GM18907 (cell line): ENCODE measurements around the gene CTTN.
A peak's percentile ranks its signal among the peaks of the same experiment; 100 is the strongest.

Experiments used
- ATAC-seq: cut with Tn5 transposase; IDR thresholded peaks from one replicate; pipeline ENCODE4 v1.9.1; 2021; ENCODE audit warnings: mild to moderate bottlenecking, moderate library complexity; ENCODE audit not compliant: unreplicated experiment

Gene CTTN

DNA sequence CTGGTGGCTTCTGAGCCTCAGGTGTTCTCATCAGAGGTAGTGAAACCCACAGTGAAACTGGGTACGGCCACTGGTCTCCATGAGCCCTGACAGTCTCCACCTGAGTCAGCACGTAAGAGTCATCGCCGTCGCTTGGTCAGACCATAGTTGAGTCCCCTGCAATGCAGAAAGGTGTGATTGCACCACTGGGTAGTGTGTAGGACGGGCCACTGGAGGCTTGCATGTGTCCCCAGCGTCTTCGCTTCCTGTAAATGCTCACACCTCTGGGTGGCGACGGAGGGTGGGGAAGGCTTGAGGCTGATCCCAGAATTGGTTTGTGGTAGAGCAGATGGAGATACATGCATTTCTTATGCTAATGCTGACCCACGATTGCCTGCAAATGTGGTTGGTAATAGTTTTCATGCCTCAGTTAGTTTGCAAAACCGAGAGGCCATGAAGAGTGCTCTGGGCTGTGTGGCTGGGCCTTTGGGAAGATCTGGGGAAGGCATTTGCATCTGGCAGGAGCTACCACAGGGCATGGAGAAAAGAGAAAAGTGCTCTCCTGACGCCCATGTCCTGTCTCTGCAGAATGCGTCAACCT, 26.5 kb downstream of the CTTN start:
- no peak for ATAC-seq

DNA sequence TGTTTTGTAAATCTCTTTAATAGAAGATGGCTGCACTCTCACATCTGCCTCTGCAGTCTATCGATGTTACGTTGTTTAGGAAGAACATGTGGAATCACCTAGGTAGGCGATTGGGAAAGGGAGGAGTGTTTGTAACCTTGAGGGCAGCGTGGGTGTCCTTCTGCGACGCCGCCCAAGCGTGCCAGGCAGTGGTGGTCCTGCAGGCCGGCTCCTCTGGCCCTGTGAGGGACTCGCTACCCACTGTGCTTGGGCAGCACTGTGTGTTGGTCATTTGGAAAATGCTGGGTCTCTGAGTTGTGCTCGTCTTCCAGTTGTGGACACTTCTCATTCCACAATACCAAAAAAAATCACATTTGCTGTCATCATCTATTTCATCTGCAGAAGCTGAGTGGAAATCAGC, 29.1 kb downstream of the CTTN start:
- no peak for ATAC-seq

DNA sequence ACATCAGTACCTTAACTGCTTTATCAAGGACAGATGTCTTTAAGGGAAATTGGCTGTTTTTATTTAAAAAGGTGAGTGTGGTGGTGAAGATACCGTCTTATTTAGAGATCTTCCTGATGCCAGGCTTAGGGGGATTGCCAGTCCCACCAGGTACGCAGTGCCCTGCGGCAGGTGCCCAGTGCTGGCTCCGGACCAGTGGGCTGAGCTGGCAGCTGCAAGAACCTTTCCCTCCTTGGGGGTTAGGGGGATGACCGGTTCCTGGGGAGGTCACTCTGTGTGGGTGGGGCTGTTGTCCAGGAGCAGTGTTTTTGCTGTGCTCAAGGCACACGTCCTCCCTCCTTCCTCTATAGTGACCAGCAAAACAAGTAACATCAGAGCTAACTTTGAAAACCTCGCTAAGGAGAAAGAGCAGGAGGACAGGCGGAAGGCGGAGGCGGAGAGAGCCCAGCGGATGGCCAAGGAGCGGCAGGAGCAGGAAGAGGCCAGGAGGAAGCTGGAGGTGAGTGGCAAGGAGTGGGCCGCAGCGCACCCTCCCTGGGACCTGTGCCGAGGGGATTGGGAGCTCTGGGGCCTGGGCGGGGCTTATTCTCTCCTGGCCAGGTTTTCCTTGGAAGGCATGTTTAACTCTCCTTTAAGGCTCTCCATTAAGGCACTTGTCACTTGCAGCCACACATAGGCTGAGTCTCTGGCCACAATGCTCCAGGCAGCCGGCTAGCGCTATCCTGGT, 30.5 kb downstream of the CTTN start:
- ATAC-seq, result no peak

DNA sequence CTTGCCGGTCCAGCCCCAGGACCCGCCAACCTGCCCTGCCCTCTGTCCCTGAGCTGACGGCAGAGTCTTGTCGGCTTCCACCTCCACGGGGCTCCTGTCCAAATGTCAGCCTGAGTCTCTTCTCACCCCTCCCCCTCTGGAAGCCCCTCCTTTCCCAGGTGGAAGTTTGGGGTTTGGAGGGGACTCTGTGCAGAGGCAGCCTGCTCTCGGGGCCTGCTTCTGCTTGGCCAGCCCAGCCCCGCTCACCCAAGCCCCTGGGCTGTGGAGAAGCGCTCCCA, 31.0 kb downstream of the CTTN start:
- ATAC-seq, result no peak

DNA sequence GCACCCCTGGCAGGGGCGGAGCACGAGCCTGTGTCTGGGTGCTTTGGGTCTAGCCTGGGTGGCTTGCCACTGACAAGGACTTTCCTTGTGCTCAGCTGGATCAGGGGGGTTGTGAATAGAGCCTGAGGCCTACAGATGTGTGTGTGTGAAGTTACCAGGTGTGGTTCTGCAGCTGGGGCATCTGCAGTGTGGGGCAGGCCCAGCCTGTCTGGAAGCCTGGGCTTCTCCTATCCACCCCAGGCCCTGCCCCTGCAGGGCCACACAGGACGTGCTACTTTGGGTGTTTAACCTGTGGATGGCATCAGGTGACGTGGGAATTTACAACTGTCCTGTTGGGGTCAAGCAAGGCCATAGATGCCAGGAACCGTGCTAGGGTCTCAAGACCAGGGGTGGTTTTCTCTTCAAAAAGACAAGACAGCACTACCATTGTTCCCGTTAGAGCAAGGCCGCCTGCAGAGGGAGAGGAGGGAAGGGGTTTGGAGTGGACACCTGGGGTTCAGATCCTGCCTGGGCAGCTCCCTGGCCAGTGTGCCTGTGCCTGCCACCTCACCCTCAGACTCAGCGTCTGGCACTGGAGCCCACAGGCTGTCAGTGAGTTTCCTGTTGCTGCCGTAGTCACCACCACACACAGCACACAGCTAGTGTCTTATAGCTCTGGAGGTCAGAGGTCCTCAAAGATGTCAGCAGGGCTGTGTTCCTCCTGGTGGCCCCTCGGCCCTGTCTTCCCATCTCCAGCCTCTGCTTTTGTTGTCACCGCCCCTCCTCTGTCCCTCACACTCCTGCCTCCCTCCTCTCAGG, 31.6 kb downstream of the CTTN start:
- ATAC-seq, result no peak

DNA sequence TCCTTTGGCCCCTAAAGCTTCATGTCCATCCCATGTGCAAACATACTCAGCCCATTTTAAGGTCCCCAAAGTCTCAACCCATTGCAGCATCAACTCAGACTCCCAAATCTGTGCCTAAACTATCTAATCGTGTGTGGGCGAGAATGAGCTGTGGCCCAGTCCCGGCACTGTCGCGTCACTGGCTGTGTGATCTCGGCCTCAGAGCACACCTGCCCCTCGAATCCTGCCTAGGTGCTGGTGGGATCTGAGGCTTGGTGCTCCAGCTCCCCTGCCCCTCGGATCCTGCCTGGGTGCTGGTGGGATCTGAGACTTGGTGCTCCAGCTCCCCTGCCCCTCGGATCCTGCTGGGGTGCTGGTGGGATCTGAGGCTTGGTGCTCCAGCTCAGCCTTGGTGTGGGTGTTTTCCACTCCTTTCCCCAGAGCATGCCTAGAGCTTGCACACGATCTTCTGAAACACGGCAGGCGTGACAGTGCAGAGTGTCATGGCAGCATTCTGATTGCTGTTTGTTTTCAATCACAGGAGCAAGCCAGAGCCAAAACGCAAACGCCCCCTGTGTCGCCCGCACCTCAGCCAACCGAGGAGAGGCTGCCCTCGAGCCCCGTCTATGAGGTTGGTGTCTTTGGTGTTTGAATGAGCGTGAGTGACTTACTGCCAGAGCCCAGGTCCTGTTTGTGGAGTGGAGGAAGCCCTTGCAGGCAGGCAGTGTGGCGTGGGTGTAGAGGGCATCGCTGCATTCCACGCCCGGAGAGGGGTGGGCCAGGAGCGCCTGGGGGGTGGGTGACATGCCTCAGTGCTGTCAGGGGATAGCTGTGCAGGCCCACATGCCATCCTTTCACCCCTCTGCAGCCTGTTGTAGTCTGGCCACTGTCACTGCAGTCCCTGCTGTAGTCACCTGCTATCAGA, 32.6 kb downstream of the CTTN start:
- no peak for ATAC-seq

DNA sequence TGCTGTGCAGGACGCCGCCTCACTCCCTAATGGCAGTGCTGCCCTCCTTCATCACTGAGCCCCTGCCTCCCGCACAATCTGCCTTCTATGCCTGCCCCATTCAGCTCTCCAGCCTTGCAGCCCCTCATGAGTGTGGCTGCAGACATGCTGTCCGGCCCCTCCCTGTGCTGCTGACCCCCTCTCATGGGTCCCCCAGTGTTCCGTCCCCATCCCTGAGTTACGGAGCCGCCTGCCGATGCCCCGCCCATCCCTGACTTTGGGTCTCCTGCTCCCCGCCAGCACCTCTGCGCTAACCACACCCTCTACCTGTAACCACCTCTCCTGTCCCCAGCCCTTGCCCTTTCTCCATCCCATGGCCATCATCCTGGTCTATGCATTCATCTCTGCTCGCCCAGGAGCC, 33.3 kb downstream of the CTTN start:
- ATAC-seq, result no peak

DNA sequence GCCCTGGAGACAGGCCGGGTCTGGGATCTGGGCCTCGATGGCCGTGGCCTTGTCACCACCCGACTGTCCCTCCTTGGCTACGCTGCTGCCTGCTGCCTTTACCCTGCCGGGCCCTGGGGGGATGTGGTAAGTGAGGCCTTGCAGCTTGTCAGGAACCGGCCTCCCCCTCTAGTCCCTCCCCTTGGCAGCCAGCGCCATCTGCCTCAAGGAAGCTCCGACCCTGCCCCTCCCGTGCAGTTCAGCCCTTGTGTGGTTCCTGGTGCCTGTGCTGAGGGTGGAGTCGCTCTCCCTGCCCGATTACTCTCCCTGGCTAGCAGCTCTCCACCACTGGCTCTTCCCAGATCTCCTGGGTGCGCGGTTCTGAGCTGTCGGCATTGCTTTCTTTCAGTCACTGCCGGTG, 33.7 kb downstream of the CTTN start:
- ATAC-seq, result no peak

DNA sequence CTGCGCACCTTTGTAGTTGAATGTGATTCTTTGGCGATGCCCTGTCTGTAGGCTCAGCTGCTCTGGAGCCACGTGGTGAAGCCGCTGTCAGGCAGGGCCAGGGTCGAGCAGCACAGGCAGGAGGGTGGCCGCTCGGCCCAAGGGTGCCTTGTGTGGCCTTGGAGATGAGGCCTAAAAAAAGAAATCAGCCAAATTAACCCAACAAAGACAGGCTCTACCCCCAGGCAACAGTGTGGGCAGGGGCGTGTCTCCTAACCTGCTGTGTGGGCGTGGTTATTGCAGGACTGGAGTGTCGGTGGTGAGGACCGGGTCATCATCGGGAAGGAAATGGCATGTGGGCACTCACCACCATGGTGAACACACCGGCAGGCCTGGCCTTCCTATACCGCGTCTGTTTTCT, 34.3 kb downstream of the CTTN start:
- ATAC-seq, result no peak

DNA sequence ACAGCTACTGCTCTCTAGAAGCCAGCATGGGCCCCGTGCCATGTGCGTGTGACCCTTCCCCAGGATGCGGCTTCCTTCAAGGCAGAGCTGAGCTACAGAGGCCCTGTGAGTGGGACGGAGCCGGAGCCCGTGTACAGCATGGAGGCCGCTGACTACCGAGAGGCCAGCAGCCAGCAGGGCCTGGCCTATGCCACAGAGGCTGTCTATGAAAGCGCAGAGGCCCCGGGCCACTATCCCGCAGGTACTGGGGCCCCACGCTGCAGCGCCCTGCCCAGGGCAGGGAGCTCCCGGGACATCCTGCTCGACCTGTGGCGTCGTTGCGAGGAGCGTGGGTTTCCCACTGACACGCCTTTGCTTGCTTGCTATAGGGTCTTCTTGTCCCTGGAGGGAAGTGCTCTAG, 34.7 kb downstream of the CTTN start:
- no peak for ATAC-seq

DNA sequence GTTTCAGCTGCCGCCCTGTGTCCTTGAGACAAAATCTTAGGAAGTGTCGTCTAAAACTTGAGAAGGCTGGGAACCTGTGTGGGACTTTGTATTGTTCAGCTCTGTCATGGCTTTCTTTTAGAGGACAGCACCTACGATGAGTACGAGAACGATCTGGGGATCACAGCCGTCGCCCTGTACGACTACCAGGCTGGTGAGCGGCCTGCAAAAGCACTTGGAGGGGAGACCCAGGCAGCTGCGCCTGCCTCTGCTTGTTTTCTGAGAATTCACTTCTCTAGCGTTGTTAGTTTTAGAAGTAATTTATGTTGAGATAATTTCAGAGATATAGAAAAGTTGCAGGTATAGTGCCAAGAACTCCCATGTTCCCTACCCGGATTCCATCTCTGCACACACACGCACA, 35.2 kb downstream of the CTTN start:
- no peak for ATAC-seq

DNA sequence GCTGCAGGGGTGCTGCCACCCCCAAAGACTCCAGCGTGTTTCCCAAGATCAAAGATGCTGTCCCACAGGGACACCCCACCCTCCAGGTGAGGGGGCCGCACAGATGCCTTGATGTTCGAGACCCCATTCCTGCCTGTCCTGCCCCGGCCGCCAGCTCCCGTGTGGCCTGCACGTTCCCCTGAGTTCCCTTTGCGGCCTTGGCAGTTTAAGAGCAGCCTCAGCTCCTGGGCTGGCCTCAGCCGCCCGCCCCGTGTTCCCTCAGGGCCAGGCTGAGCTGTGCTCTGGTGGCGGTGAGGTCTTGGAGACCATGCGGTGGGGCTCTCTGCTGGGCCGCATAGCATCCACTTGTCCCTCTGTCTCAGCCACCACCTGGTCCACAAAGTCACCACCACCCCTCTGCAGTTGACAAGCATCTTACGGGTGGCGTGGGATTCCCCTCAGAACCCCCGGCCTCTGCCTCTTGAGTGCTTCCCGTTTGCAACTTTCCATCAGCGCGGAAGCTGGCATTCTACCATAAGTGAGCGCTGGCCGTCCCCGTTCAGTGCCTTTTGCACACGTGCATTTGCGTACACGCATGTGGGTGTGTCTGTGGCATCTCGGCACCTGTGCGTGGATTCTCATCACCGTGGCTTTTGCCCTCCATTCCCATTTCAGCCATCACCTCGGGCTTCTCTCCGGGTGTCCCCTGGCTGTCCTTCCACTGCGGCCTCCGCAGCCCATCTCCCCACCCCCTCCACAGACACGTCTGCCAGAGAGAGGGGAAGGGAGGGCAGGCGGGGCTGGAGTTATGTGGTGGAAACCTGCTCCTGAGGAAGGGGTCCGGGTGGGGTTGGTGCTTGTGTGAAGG, 35.9 kb downstream of the CTTN start:
- ATAC-seq, result no peak

DNA sequence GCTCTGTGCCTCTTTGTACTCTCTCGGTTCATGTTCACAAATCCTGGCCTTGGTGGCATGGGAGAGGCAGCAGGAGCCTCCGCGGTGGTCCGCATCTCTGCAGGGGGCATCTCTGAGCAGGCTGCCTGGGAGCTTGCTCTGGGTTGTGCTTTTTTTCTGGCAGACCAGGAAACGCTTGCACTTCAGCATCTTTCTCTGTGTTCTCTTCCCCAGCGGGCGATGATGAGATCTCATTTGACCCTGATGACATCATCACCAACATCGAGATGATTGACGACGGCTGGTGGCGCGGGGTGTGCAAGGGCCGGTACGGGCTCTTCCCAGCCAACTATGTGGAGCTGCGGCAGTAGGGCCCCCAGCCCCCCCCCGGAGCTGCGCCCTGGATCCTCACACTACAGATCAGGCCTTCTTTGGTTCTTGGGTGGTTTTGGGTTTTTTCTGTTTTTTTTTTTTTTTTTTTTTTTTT, 36.5 kb downstream of the CTTN start:
- ATAC-seq, result no peak

DNA sequence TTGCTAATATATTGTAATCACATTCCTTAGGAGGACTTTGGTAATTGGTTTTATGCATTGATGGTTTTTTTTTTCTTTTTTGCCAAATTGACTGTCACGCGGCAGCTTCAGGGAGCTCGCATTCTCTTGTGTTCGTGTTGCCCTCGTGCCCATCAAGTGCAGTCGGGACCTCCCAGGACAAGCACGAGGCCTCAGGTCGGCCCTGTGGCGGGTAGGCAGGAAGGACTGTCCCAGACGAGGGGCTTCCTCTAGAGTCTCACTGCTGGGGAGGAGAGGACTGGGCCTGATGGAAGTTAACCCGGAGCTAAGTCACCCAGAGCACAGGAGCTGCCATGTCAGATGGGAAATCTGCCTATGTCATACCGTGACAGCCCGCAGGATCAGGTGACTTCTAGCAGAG, 37.0 kb downstream of the CTTN start:
- ATAC-seq, result no peak

DNA sequence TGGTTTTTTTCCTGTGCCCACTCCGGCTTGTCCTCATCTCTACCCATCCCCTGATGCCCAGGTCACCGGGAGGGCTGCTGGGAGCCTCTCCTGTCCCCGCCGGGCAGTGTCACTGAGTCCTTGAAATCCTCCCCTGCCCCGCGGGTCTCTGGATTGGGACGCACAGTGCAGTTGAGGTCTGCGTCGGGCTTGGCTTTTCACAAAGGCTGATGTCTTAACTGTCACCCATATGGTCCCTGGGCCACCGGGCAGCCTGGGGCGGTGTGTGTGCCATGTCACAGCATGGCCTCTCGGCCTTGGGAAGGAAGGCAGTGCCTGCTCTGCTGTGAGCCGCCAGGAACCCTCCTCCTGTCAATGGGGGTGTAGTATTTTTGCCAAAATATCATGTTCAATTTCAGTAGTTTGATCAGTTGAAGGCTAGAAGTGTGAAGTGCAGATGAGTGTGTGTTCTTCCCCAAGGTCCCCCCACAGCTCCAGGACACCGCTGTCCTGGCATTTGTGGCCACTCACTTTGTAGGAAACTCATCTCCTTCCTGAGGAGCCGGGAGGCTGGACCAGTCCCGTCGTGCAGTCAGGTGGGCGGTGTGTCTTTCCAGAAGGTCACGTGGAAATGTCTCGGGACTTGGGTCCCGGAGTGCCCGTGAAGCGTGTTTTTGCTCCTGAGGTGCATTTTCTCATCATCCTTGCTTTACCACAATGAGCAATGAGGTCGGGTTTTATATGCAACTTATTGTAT, 37.6 kb downstream of the CTTN start:
- no peak for ATAC-seq

DNA sequence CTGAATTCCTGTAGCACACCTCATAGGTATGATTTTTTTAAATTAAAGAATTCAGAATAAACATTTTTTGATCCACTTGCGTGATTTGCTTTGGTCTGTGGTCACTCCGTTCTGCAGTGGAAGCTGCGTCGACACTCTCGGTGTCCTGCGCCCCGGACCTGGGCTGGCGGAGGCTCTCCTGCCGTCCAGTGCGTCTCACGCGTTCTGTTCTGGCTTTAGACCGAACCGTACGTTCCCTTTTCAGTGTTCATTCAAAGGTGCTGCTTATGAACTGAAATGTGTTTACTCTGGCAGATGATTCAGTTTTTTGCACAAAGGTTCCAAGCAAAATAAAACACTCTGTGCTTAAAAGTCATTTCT, 38.2 kb downstream of the CTTN start:
- ATAC-seq, result no peak

DNA sequence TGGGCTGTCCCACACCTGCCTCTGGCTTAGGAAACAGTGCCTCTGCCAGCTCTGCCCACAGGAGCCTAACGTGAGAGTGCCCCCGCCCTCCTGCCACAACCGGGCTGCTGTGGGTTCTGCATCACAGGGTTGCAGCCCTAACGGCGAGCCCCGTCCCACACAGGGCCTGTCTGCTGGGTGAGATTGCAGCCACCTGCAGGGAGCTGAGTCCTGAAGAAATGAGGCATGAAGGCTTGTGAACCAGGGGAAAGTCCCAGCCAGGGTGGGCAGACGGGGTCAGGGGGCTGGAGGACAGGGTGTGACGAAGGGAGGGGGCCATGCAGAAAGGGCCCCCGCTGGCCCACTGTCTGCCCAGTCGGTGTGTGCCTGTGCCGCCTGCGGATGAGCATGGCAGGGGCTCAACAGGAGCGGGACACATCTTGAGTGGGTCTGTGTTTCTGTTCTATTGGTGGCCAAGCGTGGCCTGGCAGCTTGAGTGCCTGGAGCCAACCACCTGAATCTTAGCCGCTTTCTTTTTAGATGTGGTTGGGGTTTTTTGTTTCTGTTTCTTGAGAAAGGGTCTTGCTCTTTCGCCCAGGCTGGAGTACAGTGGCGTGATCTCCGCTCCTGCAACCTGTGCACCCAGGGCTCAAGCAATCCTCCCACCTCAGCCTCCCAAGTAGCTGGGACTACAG, 38.9 kb downstream of the CTTN start:
- peak; percentile 71 for ATAC-seq

DNA sequence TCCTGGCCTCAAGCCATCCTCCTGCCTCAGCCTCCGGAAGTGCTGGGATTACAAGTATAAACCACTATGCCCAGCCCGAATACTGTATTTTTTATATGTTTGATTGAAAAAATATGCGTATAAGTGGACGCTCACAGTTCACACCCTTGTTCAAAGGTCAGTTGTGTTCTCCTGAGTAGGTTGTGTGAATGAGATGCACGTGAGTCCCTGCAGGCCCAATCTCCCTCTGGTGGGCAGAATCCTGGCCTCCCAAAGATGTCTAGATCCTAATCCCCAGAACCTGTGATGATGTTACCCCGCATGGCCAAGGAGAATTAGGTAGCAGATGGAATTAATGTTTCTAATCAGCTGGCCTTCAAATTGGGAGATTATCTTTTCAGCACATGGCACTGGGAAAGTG, 41.9 kb downstream of the CTTN start:
- ATAC-seq, result no peak

DNA sequence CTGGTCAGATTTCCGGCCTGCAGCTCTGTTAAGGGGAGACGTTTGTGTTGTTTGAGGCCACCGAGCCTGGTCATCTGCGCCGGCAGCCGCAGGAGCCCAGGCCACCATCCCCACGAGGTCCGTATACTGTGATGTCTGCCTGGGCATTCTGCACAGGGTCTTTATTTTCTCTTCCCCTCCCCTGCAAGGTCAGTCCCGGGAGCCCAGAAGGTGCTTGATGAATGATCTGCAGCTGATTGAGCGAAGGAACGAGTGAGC, 45.4 kb downstream of the CTTN start:
- ATAC-seq, result no peak

DNA sequence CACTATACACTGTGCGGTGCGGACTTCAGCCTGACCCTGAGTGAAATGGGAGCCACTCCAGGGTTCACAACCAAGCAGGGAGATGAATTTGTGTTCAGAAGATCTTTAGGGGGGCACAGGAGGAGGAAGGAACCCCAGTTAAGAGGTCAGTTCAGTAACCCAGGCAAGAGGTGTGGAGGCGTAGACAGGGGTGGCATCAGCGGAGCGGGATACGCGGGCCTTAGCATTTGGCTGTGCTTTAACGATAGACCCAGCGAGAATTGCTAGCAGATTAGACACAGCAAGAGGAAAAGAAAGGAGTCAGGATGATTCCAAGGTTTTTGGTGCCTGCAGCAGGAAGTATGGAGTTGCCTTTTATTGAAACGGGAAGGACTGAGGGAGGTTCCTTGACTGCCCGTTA, 46.8 kb downstream of the CTTN start:
- no peak for ATAC-seq
